GM12891 (cell line): ENCODE measurements around the gene HOXA1.

Experiments used
- DNase-seq: peaks from one replicate; pipeline ENCODE4 v3.0.0; 2011; ENCODE audit warnings: low spot score; ENCODE audit not compliant: insufficient read length
- FAIRE-seq: peaks from 2 replicates; lab custom pipeline; 2011; peaks lifted over from hg19 to GRCh38; lab: Jason Lieb, UNC
- PAX5 ChIP-seq: IDR thresholded peaks from 2 replicates; pipeline ENCODE4 v1.6.1; 2011; ENCODE audit warnings: low read length, moderate library complexity, mild to moderate bottlenecking; ENCODE audit not compliant: insufficient read depth, severe bottlenecking
- POLR2A ChIP-seq: IDR thresholded peaks from 2 replicates; pipeline ENCODE4 v1.6.1; 2011; ENCODE audit warnings: low read depth, low read length, control low read depth
- POLR2AphosphoS5 ChIP-seq: IDR thresholded peaks from 2 replicates; pipeline ENCODE4 v1.6.1; 2011; ENCODE audit warnings: low read depth, low read length, control low read depth
- POU2F2 ChIP-seq: IDR thresholded peaks from 2 replicates; pipeline ENCODE4 v1.6.1; 2011; ENCODE audit warnings: low read depth, mild to moderate bottlenecking, control low read depth, low read length, moderate library complexity
- SPI1 ChIP-seq: IDR thresholded peaks from 2 replicates; pipeline ENCODE4 v1.6.1; 2011; ENCODE audit warnings: low read depth, low read length, control low read depth
- TAF1 ChIP-seq: IDR thresholded peaks from 2 replicates; pipeline ENCODE4 v1.6.1; 2011; ENCODE audit warnings: low read depth, low read length, control low read depth

HOXA1 gene

DNA sequence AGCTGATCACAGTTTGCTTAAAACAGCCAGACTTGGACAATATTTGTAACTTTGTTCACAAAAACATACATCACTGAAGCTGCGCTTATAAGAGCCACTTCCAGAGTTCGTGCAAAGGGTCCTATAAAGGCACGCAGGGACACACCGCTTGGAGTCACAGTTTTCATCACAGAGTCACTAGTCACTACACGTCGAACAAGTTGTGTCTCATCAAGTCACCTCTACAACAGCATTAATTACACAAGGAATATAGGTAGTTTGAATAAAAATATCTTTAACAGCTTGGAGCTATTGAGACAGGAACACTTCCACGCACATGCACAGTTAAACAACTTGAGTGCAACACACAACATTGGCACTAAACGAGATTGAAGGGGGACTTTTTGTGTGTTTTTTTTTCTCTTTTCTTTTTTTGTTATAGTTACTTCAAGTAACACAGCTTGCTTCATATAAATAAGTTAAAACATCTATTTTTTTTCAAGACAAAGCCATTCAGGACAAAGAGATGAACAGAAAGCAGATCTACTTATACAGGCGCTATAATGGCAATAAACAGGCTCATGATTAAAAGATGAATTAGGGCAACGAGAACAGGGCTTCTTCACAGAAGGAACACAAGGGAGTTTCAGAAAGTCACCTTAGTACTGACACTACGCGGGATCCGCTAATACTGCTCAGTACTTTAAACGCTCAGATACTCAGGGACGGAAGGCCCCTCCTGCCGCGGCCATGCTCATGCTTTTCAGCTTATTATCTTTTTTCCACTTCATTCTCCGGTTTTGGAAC is 45.5 kb upstream of the HOXA1 start:
- no peak for DNase-seq
- TF ChIP-seq PAX5 = no peak
- TF ChIP-seq TAF1 = no peak
- no peak for TF ChIP-seq POU2F2
- no peak for TF ChIP-seq POLR2AphosphoS5
- TF ChIP-seq SPI1 = no peak
- no peak for TF ChIP-seq POLR2A
- no peak for FAIRE-seq

GRCh38 chr7:27140126-27140857 is 44.5 kb upstream of the HOXA1 start:
- FAIRE-seq = no peak

DNA sequence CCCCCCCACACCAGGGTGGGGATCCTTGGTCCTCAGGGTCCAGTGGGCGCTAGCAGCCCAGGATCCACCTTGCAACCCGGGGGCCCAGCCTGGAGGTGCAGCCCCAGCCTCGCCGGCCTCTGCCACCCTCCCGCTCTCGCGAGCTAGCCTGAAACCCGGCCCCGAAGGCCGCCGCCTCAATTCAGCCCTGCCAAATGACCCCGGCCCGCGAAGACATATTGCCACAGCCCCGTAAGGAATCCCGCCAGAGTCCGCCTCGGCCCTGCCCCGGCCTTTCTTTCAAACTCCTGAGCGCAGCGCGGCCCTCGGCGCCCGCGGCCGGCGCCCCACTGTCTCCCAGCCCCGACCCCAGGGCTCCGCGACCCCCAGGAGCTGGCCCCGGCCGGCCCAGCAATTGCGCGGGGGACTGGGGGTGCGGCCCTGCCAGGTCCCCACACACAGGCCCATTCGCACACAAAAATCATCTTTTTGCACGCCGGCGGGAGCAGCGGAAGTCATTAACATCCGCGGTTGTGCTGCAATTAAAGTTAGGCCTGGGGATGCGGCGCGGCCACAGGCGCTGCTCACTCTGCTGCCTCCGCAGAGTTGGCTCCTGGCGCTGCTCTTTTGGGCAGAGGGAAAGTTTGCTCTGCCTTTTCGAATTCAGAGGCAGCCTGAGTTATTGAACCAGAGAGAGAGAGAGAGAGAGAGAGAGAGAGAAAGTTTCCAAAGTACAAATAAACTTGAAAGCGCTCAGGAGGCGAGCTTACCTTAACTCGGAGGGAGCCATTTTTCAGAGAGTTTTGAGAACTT is 43.7 kb upstream of the HOXA1 start:
- TF ChIP-seq TAF1 = no peak
- TF ChIP-seq POLR2A = no peak
- no peak for TF ChIP-seq POLR2AphosphoS5
- no peak for TF ChIP-seq POU2F2
- TF ChIP-seq PAX5 = no peak
- TF ChIP-seq SPI1 = no peak
- FAIRE-seq (no peak), DNase-seq (no peak)

More at GRCh38 chr7:27140126-27140857, 44.5 kb upstream of the HOXA1 start:
- TF ChIP-seq PAX5 (no peak), TAF1 (no peak), POLR2AphosphoS5 (no peak), POU2F2 (no peak), POLR2A (no peak), SPI1 (no peak)
- no peak for DNase-seq

DNA sequence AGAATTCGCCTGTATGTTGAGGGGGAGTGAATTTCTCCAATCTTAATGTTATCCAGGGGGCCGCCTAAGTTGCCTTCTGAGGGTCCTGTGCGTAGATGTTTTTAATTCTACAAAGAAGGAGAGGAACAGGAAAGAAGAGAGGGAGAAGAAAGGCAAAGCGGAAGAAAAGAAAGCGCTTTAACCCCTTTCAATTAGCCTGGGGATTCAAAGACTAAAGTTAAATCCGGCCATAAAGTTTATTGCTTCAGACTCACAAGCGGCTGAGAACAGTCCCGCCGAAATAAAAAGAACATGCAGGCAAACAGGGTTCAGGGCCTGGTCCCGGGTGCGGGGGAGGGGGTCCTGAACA is 43.2 kb upstream of the HOXA1 start:
- FAIRE-seq (no peak), DNase-seq (no peak)
- no peak for TF ChIP-seq TAF1
- TF ChIP-seq POU2F2 = no peak
- TF ChIP-seq SPI1 = no peak
- TF ChIP-seq PAX5 = no peak
- TF ChIP-seq POLR2A = no peak
- no peak for TF ChIP-seq POLR2AphosphoS5

- TF ChIP-seq PAX5 = no peak
- TF ChIP-seq SPI1 = no peak
- TF ChIP-seq TAF1 = no peak
- TF ChIP-seq POLR2A = no peak
- DNase-seq (no peak), FAIRE-seq (no peak)
Observed at GRCh38 chr7:27138472-27138871, 42.7 kb upstream of the HOXA1 start.

DNA sequence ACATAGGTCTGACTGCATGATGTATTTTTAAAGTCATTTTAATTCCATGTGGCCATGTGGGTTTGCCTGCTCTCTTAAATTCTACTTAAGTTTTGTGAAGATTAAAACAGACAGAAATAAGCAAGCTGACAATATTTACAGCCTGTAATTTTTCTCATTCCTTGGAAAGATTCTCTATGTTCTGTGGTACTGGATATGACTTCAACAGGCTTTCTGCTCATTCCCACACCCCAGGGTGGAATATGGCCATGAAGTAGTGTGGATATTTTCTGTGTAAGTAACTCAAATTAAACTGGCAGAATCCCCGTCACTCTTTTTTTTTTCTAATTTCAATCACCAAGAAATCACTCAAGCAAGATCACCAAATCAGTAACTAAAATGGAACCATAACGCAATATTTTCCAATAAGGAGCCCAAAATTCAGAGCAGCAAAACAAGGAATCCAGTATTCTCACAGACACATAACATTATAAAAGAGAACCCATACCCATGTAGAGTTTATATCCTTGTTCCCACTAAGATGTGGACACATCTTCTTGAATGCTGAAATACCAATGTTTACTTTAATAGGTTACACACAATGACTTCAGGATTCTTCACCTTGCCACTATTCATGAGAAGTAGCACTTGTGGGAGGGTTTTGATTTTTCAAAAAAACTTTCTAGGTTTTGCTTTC is 42.0 kb upstream of the HOXA1 start:
- TF ChIP-seq POU2F2 = no peak
- no peak for TF ChIP-seq PAX5
- no peak for TF ChIP-seq POLR2A
- no peak for TF ChIP-seq TAF1
- no peak for TF ChIP-seq SPI1
- TF ChIP-seq POLR2AphosphoS5 = no peak
- DNase-seq (no peak), FAIRE-seq (no peak)

DNA sequence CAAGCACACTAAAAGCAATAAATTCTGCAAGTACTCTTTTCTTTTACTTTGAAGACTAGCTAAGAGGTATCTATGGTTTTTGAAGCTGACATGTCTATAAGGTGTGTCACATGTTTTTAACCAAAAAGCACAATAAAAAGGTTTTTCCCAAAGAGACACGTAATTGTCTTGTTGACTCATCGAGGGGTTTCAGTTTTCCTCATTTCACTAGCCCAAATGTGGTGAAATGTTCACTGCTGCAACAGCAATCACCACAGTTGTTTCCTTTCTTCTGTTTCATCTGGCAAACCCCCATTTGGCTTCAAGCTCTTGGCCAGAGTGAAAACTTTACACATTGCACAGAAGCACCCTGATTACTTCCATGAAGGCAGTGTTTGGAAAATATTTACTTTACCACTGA is 38.6 kb upstream of the HOXA1 start:
- FAIRE-seq (no peak), DNase-seq (no peak)
- TF ChIP-seq TAF1 (no peak), POLR2AphosphoS5 (no peak), POLR2A (no peak), SPI1 (no peak), PAX5 (no peak), POU2F2 (no peak)

GRCh38 chr7:27133409-27134231 is 37.8 kb upstream of the HOXA1 start:
- no peak for DNase-seq
- TF ChIP-seq PAX5 (no peak), TAF1 (no peak), SPI1 (no peak), POU2F2 (no peak), POLR2A (no peak), POLR2AphosphoS5 (no peak)
- FAIRE-seq = no peak
